CD4-positive, alpha-beta T cell treated with Interleukin-6 at 100 ng/mL for 8 hours (primary cell): ENCODE data around the gene ANXA8L1.
"Not testable (repeated sequence)": the region's sequence is repeated elsewhere in the genome, so short reads cannot be mapped to it uniquely, and the experiment has no call there.

Experiments used
- DNase-seq: peaks from one replicate; pipeline ENCODE4 v3.0.0-alpha.2; 2020; ENCODE audit warnings: mixed read lengths, low spot score

The ANXA8L1 gene

DNA sequence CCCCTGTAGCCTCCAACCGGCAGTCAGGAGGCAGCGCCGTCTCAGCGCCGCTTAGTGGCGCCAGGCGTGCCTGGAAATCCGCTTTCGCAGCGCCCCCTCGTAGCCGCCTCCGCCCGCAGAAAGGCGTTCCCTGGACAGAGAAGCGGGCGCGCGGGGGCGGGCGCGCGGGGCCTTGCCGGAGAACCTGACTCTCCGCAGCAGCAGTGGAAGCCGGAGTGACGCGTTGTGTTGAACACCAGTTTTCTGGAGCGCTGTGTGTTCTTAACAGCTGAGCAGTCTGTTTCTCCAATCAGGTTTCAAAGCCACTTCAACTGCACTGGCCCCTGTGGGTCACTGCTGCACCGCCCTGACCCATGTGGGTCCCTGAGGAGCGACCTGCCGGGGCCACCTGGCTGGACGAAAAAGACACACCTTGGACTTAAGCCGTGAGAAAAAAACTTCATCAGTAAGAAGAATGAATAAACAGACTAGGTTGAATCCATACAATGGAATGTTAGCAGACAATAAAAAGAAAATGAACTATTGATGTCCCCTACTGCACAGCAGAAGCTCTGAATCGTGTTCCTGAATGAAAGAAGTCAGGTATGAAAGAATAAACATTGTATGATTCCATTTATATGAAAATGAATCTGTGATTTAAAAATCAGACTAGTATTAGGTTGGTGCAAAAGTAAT lies 22.8 kb downstream of the ANXA8L1 start:
- not testable (repeated sequence) for DNase-seq

DNA sequence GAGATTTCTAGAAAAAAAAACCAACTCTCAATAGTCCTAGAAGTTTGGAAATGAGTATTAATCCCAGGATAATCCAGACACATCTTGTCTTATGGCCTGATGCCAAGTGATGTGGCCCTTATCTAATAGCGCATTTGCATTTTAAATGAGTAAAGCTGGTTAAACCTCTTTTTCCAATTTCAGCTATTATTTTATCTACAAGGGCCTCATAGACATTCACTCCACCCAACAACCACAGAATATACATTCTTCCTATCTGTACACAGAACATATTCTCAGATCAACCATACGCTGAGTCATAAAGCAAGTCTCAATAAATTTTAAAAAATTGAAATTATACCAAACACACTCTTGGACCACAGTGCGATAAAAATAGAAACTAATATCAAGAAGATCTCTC lies 34.0 kb downstream of the ANXA8L1 start:
- not testable (repeated sequence) for DNase-seq

- not testable (repeated sequence) for DNase-seq
These were observed 35.5 kb downstream of the ANXA8L1 start for GRCh38 chr10:46411123-46411522.

GRCh38 chr10:46412665-46413064 lies 37.1 kb downstream of the ANXA8L1 start:
- DNase-seq = not testable (repeated sequence)

DNA sequence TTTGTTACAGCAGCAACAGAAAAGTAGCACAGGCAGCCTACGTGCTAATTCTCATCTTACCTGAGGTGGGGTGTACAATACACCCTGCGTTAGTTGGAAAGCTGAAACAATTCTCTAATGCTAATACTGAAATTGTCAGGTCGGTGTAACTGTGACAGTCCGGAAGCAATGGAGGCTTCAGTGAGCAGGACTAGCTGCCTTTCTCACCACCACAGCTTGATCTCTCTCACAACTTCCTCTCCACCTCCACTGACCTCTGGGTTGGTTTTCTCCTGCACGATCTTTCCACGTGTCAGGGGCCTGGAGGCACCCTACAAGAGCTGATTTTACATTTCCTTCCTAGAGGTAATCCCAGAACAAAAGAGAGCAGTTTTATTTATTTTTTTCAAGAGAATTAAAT lies 39.7 kb downstream of the ANXA8L1 start:
- not testable (repeated sequence) for DNase-seq

DNA sequence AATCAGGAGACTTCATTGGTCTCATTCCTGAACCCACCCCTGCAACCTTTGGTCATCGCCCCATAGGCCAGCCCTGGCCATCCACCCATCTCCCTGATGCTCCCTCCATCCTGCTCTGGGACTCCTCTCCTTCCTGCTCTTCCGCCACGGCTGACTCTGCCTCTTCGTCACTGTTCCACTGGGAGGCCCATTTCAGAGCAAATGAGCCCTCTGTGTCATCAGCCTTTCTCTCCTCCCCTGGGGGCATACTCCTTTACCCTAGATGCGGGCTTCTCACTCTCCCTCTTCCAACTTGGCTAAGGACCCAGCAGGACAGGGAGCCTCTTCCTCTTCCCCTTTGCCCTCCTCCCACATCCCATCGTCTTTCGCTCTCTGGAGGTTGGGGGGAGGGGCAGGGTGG lies 42.7 kb downstream of the ANXA8L1 start:
- not testable (repeated sequence) for DNase-seq

DNA sequence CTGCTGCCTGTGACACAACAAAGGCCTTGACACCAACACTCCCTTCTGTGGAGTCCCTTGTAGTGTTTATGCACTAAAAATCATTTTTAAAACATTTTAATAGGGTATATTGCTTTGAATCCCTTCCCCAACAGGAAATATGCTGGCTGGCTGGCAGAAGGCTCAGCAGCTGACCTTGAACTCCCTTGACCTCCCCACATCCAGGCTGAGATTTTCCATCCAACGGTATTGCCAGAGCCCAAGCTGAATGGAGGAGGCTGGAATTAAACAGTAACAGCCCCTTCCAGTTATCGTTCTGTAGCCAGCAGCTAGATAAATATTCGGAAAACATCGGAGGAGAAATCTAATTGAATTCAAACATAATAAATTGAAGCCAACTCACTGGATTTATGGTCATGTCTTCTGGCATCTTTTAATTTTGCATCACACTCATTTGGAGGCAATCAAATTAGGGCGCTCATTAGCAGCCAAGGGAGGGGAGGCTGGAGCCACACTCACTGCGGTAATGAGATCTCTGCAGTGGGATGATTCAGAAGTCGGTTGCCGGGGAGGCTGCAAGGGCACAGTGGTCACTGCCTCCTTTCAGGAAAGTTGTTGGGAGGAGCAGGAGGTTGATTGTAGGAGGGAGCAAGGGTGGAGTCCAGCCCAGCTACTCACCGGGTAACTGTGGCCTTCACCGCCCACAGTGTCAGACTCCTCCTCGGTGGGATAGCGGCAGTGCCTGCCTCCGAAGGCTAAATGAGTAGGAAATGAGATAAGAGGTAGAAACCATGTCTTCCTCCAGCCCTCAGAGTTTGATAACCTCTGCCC lies 44.2 kb downstream of the ANXA8L1 start:
- not testable (repeated sequence) for DNase-seq

GRCh38 chr10:46423550-46423949 lies 48.0 kb downstream of the ANXA8L1 start:
- not testable (repeated sequence) for DNase-seq

DNA sequence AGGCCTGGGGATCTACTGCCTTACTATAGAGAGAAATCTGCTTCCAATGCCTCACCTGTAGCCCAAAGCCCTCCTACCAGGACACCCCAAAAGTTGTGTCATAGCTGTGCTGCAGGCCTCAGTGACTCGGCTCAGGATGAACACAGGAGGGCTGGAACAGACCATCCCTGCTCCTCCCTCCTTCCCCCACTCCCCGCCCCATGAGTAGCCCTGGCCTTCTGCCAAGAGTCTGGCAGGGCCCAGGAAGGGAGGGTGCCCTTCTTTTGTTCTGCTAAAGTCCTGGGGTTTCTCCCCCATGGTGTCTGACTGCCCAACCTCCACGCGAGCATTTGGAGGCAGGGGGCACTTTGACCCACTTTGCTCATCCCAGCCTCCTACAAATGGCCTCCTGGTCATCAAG lies 65.4 kb downstream of the ANXA8L1 start:
- DNase-seq = not testable (repeated sequence)
